ENCODE results near the gene SLC45A1. TPM values are rescaled to one million over a fixed set of nuclear protein-coding genes. Genes with fewer than 3 reads are reported as not detected.
A peak's percentile ranks its signal among the peaks of the same experiment; 100 is the strongest.

SLC45A1 gene
- total RNA-seq, 1 experiment from 2014 or later, result 0.41 TPM

GRCh38 chr1:8342325-8342724 lies 24.4 kb downstream of the SLC45A1 start:
- no peak overlapping the region for H3K4me3 ChIP-seq (ENCODE audit: low read depth, low read length)
- no TSS peak for BruUV-seq (replicated peaks)
- Mint-ChIP-seq H3K9me3 (ENCODE audit: unreplicated experiment) (no peaks in the 10 kb centered on the region), H3K27ac (ENCODE audit: unreplicated experiment) (no peak overlapping the region), H3K36me3 (ENCODE audit: insufficient read depth, unreplicated experiment) (peaks cover 9% of the 10 kb centered on the region), H3K27me3 (ENCODE audit: insufficient read depth, unreplicated experiment) (no peaks in the 10 kb centered on the region), H3K4me3 (ENCODE audit: unreplicated experiment) (no peak overlapping the region), H3K4me1 (ENCODE audit: low read depth, unreplicated experiment) (no peaks in the 10 kb centered on the region)
- H3K27me3 ChIP-seq (replicated peaks; ENCODE audit: control insufficient read depth, insufficient read depth, low read length), result no peaks in the 10 kb centered on the region
- H3K36me3 ChIP-seq (ENCODE audit: control insufficient read depth, insufficient read depth, low read length), result no peaks in the 10 kb centered on the region
- H3K9me3 ChIP-seq, result no peaks in the 10 kb centered on the region
- DNase-seq, result no peak
- H3K4me1 ChIP-seq, result no peaks in the 10 kb centered on the region
- no peak for TF ChIP-seq CTCF (IDR thresholded peaks at IDR 0.05; ENCODE audit: insufficient read depth in 1 of 2, low read depth in 1 of 2, low read length in 1 of 2, severe bottlenecking in 1 of 2, unreplicated experiment in 1 of 2)
- intact Hi-C loops (cut with micrococcal nuclease; ENCODE audit: unreplicated experiment), result no loop called here
- ChIA-PET POLR2A (no interaction called here), CTCF (interaction anchor here (0.6 kb wide), 1 partner anchor 397 kb away, joined by 3 read pairs; no protein-coding TSS in a partner anchor)

- Mint-ChIP-seq H3K36me3 (ENCODE audit: insufficient read depth, unreplicated experiment) (peaks cover 13% of the 10 kb centered on the region), H3K4me3 (ENCODE audit: unreplicated experiment) (peak overlapping the region; percentile 71), H3K27ac (ENCODE audit: unreplicated experiment) (no peak overlapping the region), H3K4me1 (ENCODE audit: low read depth, unreplicated experiment) (no peaks in the 10 kb centered on the region), H3K9me3 (ENCODE audit: unreplicated experiment) (no peaks in the 10 kb centered on the region), H3K27me3 (ENCODE audit: insufficient read depth, unreplicated experiment) (no peaks in the 10 kb centered on the region)
- ChIA-PET POLR2A (no interaction called here), CTCF (interaction anchor here (1.0 kb wide), 1 partner anchor 338 kb away, joined by 3 read pairs; no protein-coding TSS in a partner anchor)
- Histone ChIP-seq H3K36me3 (ENCODE audit: control insufficient read depth, insufficient read depth, low read length) (no peaks in the 10 kb centered on the region), H3K9me3 (no peaks in the 10 kb centered on the region), H3K27me3 (replicated peaks; ENCODE audit: control insufficient read depth, insufficient read depth, low read length) (no peaks in the 10 kb centered on the region), H3K4me1 (no peaks in the 10 kb centered on the region), H3K4me3 (ENCODE audit: low read depth, low read length) (no peak overlapping the region; the same call in none of the 2 replicates)
- DNase-seq, result peak in 1 of 2 experiments; percentile 26
- no peak for TF ChIP-seq CTCF (IDR thresholded peaks at IDR 0.05; ENCODE audit: insufficient read depth in 1 of 2, low read depth in 1 of 2, low read length in 1 of 2, severe bottlenecking in 1 of 2, unreplicated experiment in 1 of 2)
- no TSS peak for BruUV-seq (replicated peaks)
- intact Hi-C loops (cut with micrococcal nuclease; ENCODE audit: unreplicated experiment), result no loop called here
These were observed 25.1 kb downstream of the SLC45A1 start for GRCh38 chr1:8343044-8343443.

GRCh38 chr1:8343464-8344001 lies 25.6 kb downstream of the SLC45A1 start:
- CTCF ChIA-PET, result interaction anchor here (1.0 to 1.3 kb wide), 2 partner anchors 339 to 369 kb away, joined by 3 read pairs; no protein-coding TSS in a partner anchor

More at GRCh38 chr1:8343464-8344001, 25.6 kb downstream of the SLC45A1 start:
- Histone ChIP-seq H3K4me3 (ENCODE audit: low read depth, low read length) (peak overlapping the region; percentile 28), H3K4me1 (no peaks in the 10 kb centered on the region), H3K36me3 (ENCODE audit: control insufficient read depth, insufficient read depth, low read length) (no peaks in the 10 kb centered on the region), H3K9me3 (no peaks in the 10 kb centered on the region), H3K27me3 (replicated peaks; ENCODE audit: control insufficient read depth, insufficient read depth, low read length) (no peaks in the 10 kb centered on the region)
- H3K27me3 Mint-ChIP-seq (ENCODE audit: insufficient read depth, unreplicated experiment), result no peaks in the 10 kb centered on the region
- peak overlapping the region; percentile 39 for H3K27ac Mint-ChIP-seq (ENCODE audit: unreplicated experiment)
- H3K4me3 Mint-ChIP-seq (ENCODE audit: unreplicated experiment), result peak overlapping the region; percentile 71
- DNase-seq, result peak; percentile 23 to 36
- peaks cover 16% of the 10 kb centered on the region for H3K36me3 Mint-ChIP-seq (ENCODE audit: insufficient read depth, unreplicated experiment)
- BruUV-seq (replicated peaks), result no TSS peak
- POLR2A ChIA-PET, result no interaction called here
- no peak for TF ChIP-seq CTCF (IDR thresholded peaks at IDR 0.05; ENCODE audit: insufficient read depth in 1 of 2, low read depth in 1 of 2, low read length in 1 of 2, severe bottlenecking in 1 of 2, unreplicated experiment in 1 of 2)
- intact Hi-C loops (cut with micrococcal nuclease; ENCODE audit: unreplicated experiment), result no loop called here
- no peaks in the 10 kb centered on the region for H3K9me3 Mint-ChIP-seq (ENCODE audit: unreplicated experiment)
- H3K4me1 Mint-ChIP-seq (ENCODE audit: low read depth, unreplicated experiment), result no peaks in the 10 kb centered on the region

Measured in Caco-2 (cell line).